HepG2 (cell line): ENCODE measurements around the gene AUTS2. TPM values are rescaled to one million over a fixed set of nuclear protein-coding genes. Genes with fewer than 3 reads are reported as not detected.

Experiments used
- ATAC-seq: fragments of 200-7000 bp; cut with Tn5 transposase; 3 replicates; pipeline ENCODE4 v1.9.1; 2020; ENCODE audit warnings: mild to moderate bottlenecking, moderate library complexity
- BruUV-seq: library from RNA; stranded (reverse); fragments of 400-500 nt; replicated peaks from 2 replicates; lab custom pipeline; 2021; lab: Mats Ljungman, UMichigan
- CTCF ChIA-PET: fragments of 300-600 bp; formaldehyde crosslinking; extraction: SDS; loops from one replicate; lab custom pipeline; 2021; ENCODE audit warnings: low total read pairs, inconsistent platforms, low intra/inter-chr PET ratio; lab: Yijun Ruan, JAX
- POLR2A ChIA-PET: fragments of 350-600 bp; sonication (Branson Sonifier 250); formaldehyde crosslinking; loops from one replicate; lab custom pipeline; 2020; ENCODE audit warnings: antibody characterized with exemption, inconsistent platforms; lab: Yijun Ruan, JAX
- DNase-seq: peaks from one replicate; pipeline ENCODE4 v3.0.0-alpha.2; 2015; ENCODE audit warnings: low spot score
- FAIRE-seq: peaks from 3 replicates; lab custom pipeline; 2011; peaks lifted over from hg19 to GRCh38; lab: Jason Lieb, UNC
- H2AFZ ChIP-seq: one replicate; pipeline ENCODE4 v1.6.1; 2011; ENCODE audit warnings: low read length, inconsistent platforms
- H3K27ac ChIP-seq: fragments of 300-600 bp; 3 replicates; pipeline ENCODE4 v1.8.0; 2011; ENCODE audit warnings: mixed run types, mild to moderate bottlenecking, mixed read lengths, low read length, inconsistent platforms; ENCODE audit not compliant: insufficient read depth; ENCODE audit errors: extremely low read length
- H3K27me3 ChIP-seq, 2 experiments: fragments of 200-600 bp in 1 of 2; 2 replicates in 1 of 2; 3 replicates in 1 of 2; pipeline versions ENCODE4 v1.6.0 to v1.8.0; 2011; ENCODE audit warnings: low read length in 2 of 2, mild to moderate bottlenecking in 2 of 2, moderate library complexity in 2 of 2, inconsistent platforms in 1 of 2; ENCODE audit not compliant: insufficient read depth in 2 of 2, control insufficient read depth in 1 of 2
- H3K36me3 ChIP-seq, 2 experiments: fragments of 200-600 bp in 1 of 2; replicated peaks in 1 of 2; 2 replicates in 1 of 2; 3 replicates in 1 of 2; pipeline versions ENCODE4 v1.5.1 to v1.8.0; 2011; ENCODE audit warnings: low read length in 2 of 2, inconsistent platforms in 1 of 2; ENCODE audit not compliant: insufficient read depth in 2 of 2, control insufficient read depth in 1 of 2
- H3K4me1 ChIP-seq: 2 replicates; pipeline ENCODE4 v1.5.1; 2012; ENCODE audit warnings: low read length, inconsistent platforms; ENCODE audit not compliant: insufficient read depth
- H3K4me2 ChIP-seq: 2 replicates; pipeline ENCODE4 v1.6.0; 2011; ENCODE audit warnings: low read depth, low read length, inconsistent platforms
- H3K4me3 ChIP-seq, 3 experiments: fragments of 200-600 bp in 1 of 3; sonication (generic), shearing (Covaris generic) in 1 of 3; replicated peaks in 1 of 3; 2 replicates each; pipeline ENCODE4 v1.5.1; 2011 to 2016; ENCODE audit warnings: low read length in 3 of 3, inconsistent platforms in 2 of 3, low read depth in 2 of 3, mild to moderate bottlenecking in 2 of 3, control low read depth in 1 of 3, mixed read lengths in 1 of 3; ENCODE audit not compliant: insufficient read depth in 1 of 3
- H3K79me2 ChIP-seq: one replicate; pipeline ENCODE4 v1.6.1; 2011; ENCODE audit warnings: low read length, inconsistent platforms; ENCODE audit not compliant: insufficient read depth
- H3K9ac ChIP-seq: 2 replicates; pipeline ENCODE4 v1.6.0; 2011; ENCODE audit warnings: mild to moderate bottlenecking, low read depth, low read length, inconsistent platforms; ENCODE audit not compliant: insufficient read depth
- H3K9me3 ChIP-seq: 2 replicates; pipeline ENCODE4 v1.5.1; 2012; ENCODE audit warnings: mild to moderate bottlenecking, low read length
- H4K20me1 ChIP-seq: 2 replicates; pipeline ENCODE4 v1.6.0; 2011; ENCODE audit warnings: inconsistent platforms, mild to moderate bottlenecking, low read length, moderate library complexity; ENCODE audit not compliant: insufficient read depth
- CCDC6 ChIP-seq: sonication (generic); formaldehyde crosslinking; IDR thresholded peaks from 2 replicates; pipeline ENCODE4 v1.8.1; 2022; ENCODE audit warnings: mild to moderate bottlenecking, missing genetic modification reagents, moderate library complexity
- CEBPG ChIP-seq: IDR thresholded peaks from 2 replicates; pipeline ENCODE4 v1.6.1; 2016
- DR1 ChIP-seq: sonication (generic); formaldehyde crosslinking; IDR thresholded peaks from 2 replicates; pipeline ENCODE4 v1.8.0; 2021; ENCODE audit warnings: mild to moderate bottlenecking, missing genetic modification reagents, inconsistent platforms
- EEA1 ChIP-seq: sonication (generic); formaldehyde crosslinking; IDR thresholded peaks from 2 replicates; pipeline ENCODE4 v1.5.1; 2020; ENCODE audit warnings: mild to moderate bottlenecking, missing genetic modification reagents, borderline replicate concordance
- EHMT2 ChIP-seq: fragments of 200-600 bp; sonication (generic); IDR thresholded peaks from 2 replicates; pipeline ENCODE4 v1.7.0; 2017; ENCODE audit warnings: antibody characterized with exemption, low read depth, low read length, borderline replicate concordance
- FLYWCH1 ChIP-seq: sonication (generic); formaldehyde crosslinking; IDR thresholded peaks from 2 replicates; pipeline ENCODE4 v1.8.1; 2023; ENCODE audit warnings: mild to moderate bottlenecking, missing genetic modification reagents
- HMG20A ChIP-seq: IDR thresholded peaks from 2 replicates; pipeline ENCODE4 v1.6.1; 2016; ENCODE audit warnings: borderline replicate concordance
- IRF2 ChIP-seq: IDR thresholded peaks from 2 replicates; pipeline ENCODE4 v1.6.1; 2018; ENCODE audit warnings: missing genetic modification reagents, missing compliant biosample characterization
- KAT2B ChIP-seq: fragments of 150-350 bp; IDR thresholded peaks from 2 replicates; pipeline ENCODE4 v1.6.1; 2014; ENCODE audit warnings: low read depth, low read length, borderline replicate concordance
- NFYB ChIP-seq: sonication (generic); formaldehyde crosslinking; IDR thresholded peaks from 2 replicates; pipeline ENCODE4 v1.4.0; 2020; ENCODE audit warnings: missing genetic modification reagents
- RAD51 ChIP-seq: fragments of 450-650 bp; IDR thresholded peaks from 2 replicates; pipeline ENCODE4 v1.6.1; 2016; ENCODE audit warnings: borderline replicate concordance
- SATB2 ChIP-seq: sonication (generic); formaldehyde crosslinking; IDR thresholded peaks from 2 replicates; pipeline ENCODE4 v1.5.0; 2020; ENCODE audit warnings: missing genetic modification reagents
- THYN1 ChIP-seq: sonication (generic); formaldehyde crosslinking; IDR thresholded peaks from 2 replicates; pipeline ENCODE4 v1.8.1; 2023; ENCODE audit warnings: low read depth, mild to moderate bottlenecking, moderate library complexity, missing genetic modification reagents, borderline replicate concordance
- TP53 ChIP-seq: sonication (generic); formaldehyde crosslinking; conservative IDR thresholded peaks from 2 replicates; pipeline ENCODE4 v1.4.0; 2020; ENCODE audit warnings: missing genetic modification reagents
- ZNF337 ChIP-seq: sonication (generic); formaldehyde crosslinking; IDR thresholded peaks from 2 replicates; pipeline ENCODE4 v1.5.1; 2020; ENCODE audit warnings: missing genetic modification reagents, low read depth, mild to moderate bottlenecking, borderline replicate concordance
- ZNF484 ChIP-seq: sonication (generic); formaldehyde crosslinking; IDR thresholded peaks from 2 replicates; pipeline ENCODE4 v1.5.1; 2020; ENCODE audit warnings: mild to moderate bottlenecking, low read depth, missing genetic modification reagents, borderline replicate concordance
- ZNF772 ChIP-seq: sonication (generic); formaldehyde crosslinking; IDR thresholded peaks from 2 replicates; pipeline ENCODE4 v1.5.0; 2020; ENCODE audit warnings: mild to moderate bottlenecking, missing genetic modification reagents
- ZNF782 ChIP-seq: sonication (generic); formaldehyde crosslinking; IDR thresholded peaks from 2 replicates; pipeline ENCODE4 v1.4.0; 2020; ENCODE audit warnings: missing genetic modification reagents, mild to moderate bottlenecking, borderline replicate concordance
- WGBS: methylation state at CpG from one replicate; pipeline ENCODE4 v1.1.6; 2017; ENCODE audit warnings: low lambda C conversion rate; 5-methylcytosine and 5-hydroxymethylcytosine counted together
- in situ Hi-C: cut with HindIII; loops from 2 replicates; pipeline ENCODE4 v1.10.0; 2017; ENCODE audit warnings: low pct_unique_long_range_greater_than_20kb; ENCODE audit not compliant: extremely low pct_ligation_motif_present
- intact Hi-C: fragments of 100-400 bp; cut with micrococcal nuclease; formaldehyde crosslinking; loops from one replicate; pipeline ENCODE4 v1.10.0; 2022; ENCODE audit not compliant: unreplicated experiment
- polyA plus RNA-seq, 8 experiments: library from polyadenylated mRNA; depleted of rRNA in 3 of 8; stranded (reverse) in 7 of 8; unstranded in 1 of 8; fragments of >200 nt; fragmentation: Illumina TruSeq in 4 of 8; extraction: Trizol in 4 of 8; gene quantifications; 2 replicates each; pipeline versions ENCODE4 v1.2.1 to v1.2.3, GENCODE V29; 2011 to 2016; ENCODE audit warnings: low read depth in 4 of 8, missing spikeins in 1 of 8, mixed read lengths in 1 of 8; ENCODE audit not compliant: insufficient read depth in 1 of 8
- total RNA-seq, 5 experiments: library from RNA; depleted of rRNA; stranded (reverse); fragments of >200 nt; fragmentation: Illumina TruSeq; extraction: Trizol; gene quantifications; 2 replicates each; pipeline ENCODE4 v1.2.3, GENCODE V29; 2016; ENCODE audit warnings: low read depth in 1 of 5
- TF ChIP-seq, protein P1 (sequence below): sonication (generic); formaldehyde crosslinking; IDR thresholded peaks from 2 replicates; pipeline ENCODE4 v1.5.0; 2020; ENCODE audit warnings: missing genetic modification reagents

The AUTS2 gene
- total and polyA plus RNA-seq, 2 of the 13 experiments (the other 11 are each of a cell fraction or from before 2014, with no cell fraction given): 0.38 TPM; not detected in 1

DNA sequence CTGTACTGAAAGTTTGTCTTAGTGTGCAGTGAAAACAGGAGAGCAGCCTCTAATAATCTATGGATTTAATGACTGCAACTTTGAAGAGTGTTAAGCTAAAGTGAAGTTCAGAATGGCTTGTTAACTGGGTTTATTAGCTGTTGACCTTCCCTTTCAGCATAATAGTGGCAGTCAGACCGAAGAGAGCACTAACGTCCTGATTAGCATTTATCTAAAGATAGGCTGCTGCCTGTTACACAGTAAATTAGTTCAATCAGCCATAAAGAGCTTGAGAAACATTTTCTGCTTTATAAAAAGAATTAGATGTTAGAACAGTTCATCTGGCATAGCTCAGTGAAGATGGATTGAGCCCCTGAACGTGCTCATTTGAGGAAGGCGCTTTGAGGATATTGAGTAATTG is 433.0 kb downstream of the AUTS2 start:
- no CpG with 5 or more reads among the region's 4 CpGs for WGBS
- TF ChIP-seq ZNF484 (CRISPR knock-in tag) (no peak), ZNF782 (CRISPR knock-in tag) (no peak), THYN1 (CRISPR knock-in tag) (no peak), NFYB (CRISPR knock-in tag) (no peak), KAT2B (no peak), CCDC6 (CRISPR knock-in tag) (no peak), EHMT2 (no peak), FLYWCH1 (CRISPR knock-in tag) (no peak), CEBPG (CRISPR knock-in tag) (no peak), ZNF337 (CRISPR knock-in tag) (no peak), SATB2 (no peak), TP53 (no peak), ZNF772 (no peak), EEA1 (no peak), IRF2 (CRISPR knock-in tag) (no peak), HMG20A (CRISPR knock-in tag) (no peak), DR1 (CRISPR knock-in tag) (no peak), RAD51 (no peak)
- TF ChIP-seq, protein P1, sequence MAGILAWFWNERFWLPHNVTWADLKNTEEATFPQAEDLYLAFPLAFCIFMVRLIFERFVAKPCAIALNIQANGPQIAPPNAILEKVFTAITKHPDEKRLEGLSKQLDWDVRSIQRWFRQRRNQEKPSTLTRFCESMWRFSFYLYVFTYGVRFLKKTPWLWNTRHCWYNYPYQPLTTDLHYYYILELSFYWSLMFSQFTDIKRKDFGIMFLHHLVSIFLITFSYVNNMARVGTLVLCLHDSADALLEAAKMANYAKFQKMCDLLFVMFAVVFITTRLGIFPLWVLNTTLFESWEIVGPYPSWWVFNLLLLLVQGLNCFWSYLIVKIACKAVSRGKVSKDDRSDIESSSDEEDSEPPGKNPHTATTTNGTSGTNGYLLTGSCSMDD (CRISPR knock-in tag): no peak
- no peak for DNase-seq
- no peaks in the 10 kb centered on the region for H3K36me3 ChIP-seq
- no peak overlapping the region for H3K27ac ChIP-seq
- H2AFZ ChIP-seq: no peak overlapping the region
- H3K4me2 ChIP-seq: no peak overlapping the region
- H3K9ac ChIP-seq: no peak overlapping the region
- ATAC-seq: no peak
- no peaks in the 10 kb centered on the region for H3K4me1 ChIP-seq
- H3K4me3 ChIP-seq: no peak overlapping the region
- intact Hi-C loops (no loop called here), in situ Hi-C loops (no loop called here)
- H3K79me2 ChIP-seq: no peaks in the 10 kb centered on the region
- H4K20me1 ChIP-seq: no peaks in the 10 kb centered on the region
- ChIA-PET CTCF (no interaction called here), POLR2A (no interaction called here)
- no peaks in the 10 kb centered on the region for H3K27me3 ChIP-seq
- FAIRE-seq: no peak
- H3K9me3 ChIP-seq: no peaks in the 10 kb centered on the region
- no TSS peak for BruUV-seq
